GM12801 (cell line): Measurements from ENCODE around the gene TMC5.

Experiments used
- CTCF ChIP-seq: IDR thresholded peaks from one replicate; pipeline ENCODE4 v1.5.1; 2011; ENCODE audit warnings: control low read depth; ENCODE audit not compliant: insufficient read length; ENCODE audit errors: extremely low read depth

Gene TMC5

GRCh38 chr16:19503461-19504075, 85.9 kb downstream of the TMC5 start:
- TF ChIP-seq CTCF, result no peak

GRCh38 chr16:19505600-19506303, 88.1 kb downstream of the TMC5 start:
- no peak for TF ChIP-seq CTCF

DNA sequence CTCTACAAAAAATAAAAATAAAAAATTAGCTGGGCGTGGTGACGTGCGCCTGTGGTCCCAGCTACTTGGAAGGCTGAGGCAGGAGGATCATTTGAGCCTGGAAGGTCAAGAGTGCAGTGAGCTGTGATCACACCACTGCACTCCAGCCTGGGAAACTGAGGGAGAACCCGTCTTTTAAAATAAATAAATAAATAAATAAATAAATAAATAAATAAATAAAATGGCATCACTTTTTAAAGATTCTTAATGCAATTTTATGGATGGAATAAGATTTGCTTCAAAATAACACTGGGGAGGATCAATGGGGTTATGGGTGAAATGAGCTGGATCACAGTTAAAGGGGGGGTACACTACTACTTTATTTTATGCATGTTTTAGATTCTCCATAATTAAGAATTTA, 89.3 kb downstream of the TMC5 start:
- no peak for TF ChIP-seq CTCF

DNA sequence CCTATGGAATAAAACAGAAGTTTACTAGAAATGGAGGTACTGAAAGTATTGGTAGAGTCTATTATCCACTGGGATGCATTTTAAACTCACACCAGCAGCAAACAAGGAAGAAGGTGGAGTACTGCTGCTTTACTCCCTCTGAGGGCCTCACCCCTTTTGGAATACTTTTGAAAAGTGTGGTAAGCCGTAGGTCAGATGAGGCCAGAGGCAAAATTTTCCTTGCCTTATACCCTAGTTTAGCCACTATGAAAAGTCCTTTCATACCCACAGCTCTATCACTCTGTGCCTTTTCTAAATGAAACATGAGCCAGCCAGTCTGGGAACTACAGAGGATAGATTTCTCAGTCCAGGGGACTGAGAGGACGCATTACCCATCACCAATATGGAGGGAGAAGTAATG, 90.2 kb downstream of the TMC5 start:
- no peak for TF ChIP-seq CTCF

- no peak for TF ChIP-seq CTCF
Measured at GRCh38 chr16:19512297-19512696, 94.6 kb downstream of the TMC5 start.

DNA sequence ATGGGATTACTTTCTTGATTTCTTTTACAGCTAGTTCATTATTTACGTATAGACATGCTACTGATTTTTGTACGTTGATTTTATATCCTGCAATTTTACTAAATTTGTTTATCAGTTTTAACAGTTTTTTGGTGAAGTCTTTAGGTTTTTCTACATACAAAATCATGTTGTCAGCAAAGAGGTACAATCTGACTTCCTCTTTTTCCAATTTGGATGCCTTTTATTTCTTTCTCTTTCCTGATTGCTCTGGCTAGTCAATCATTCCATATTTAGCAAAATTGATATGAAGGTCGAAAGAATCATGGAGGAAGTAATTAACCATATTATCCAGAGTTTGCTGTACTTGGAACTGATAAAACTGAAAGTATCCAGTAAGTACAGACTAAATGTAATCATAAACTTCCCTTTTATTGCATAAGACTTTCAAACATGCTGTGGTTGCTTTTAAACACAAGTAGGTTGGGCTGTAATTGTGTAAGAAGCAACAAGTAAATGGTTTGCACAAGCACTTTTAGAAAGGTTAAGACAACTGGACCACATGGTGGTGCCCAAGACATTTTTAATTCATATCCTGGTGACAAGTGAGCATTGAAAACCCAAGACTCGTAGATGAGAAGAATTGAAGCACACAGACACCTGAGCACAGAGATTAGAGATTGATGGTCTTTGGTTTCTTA, 95.8 kb downstream of the TMC5 start:
- no peak for TF ChIP-seq CTCF

DNA sequence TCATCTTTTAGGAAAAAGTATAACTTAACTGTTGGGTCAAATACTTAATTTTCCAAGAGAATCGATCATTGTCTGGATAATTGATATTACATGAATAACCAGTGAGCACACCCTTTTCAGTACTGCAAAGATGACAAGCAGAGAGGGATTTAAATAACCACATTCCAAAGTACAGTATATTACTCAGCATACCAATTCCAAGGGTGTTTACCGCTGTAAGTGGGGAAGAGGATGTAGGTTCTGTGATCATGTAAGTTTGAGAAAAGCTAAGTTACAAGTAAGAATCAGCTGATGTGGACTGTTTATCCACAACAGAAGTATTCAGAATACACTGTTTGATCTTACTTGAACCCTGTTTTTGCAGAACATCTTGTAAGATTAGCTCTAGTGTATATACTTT, 98.1 kb downstream of the TMC5 start:
- TF ChIP-seq CTCF, result no peak
